ENCODE measurements around the gene TLE2.
A peak's percentile ranks its signal among the peaks of the same experiment; 100 is the strongest.

TLE2 gene

GRCh38 chr19:2949939-2950285 is 79.2 kb downstream of the TLE2 start:
- Histone ChIP-seq H4K20me1 (ENCODE audit: low read depth, low read length) (no peaks in the 10 kb centered on the region), H2AFZ (ENCODE audit: low read depth, low read length, severe bottlenecking) (peak overlapping the region; percentile 46), H3K4me2 (ENCODE audit: low read depth, low read length, poor library complexity, severe bottlenecking) (peak overlapping the region; percentile 64), H3K9me3 (ENCODE audit: insufficient read depth, low read length) (no peaks in the 10 kb centered on the region), H3K9me2 (replicated peaks; ENCODE audit: insufficient read depth, low read length) (no peaks in the 10 kb centered on the region), H3K27ac (ENCODE audit: low read depth, low read length) (peak overlapping the region; percentile 43), H3F3A (ENCODE audit: insufficient read depth) (0 out of 2 replicates have a peak, but pooled peaks cover 2% of the 10 kb centered on the region), H3K4me3 (ENCODE audit: insufficient read depth, low read length, poor library complexity, severe bottlenecking) (peak overlapping the region; percentile 73), H3K79me2 (ENCODE audit: insufficient read depth, low read length) (peaks cover 10% of the 10 kb centered on the region), H3K27me3 (ENCODE audit: low read length) (no peaks in the 10 kb centered on the region), H3K36me3 (ENCODE audit: low read length) (no peaks in the 10 kb centered on the region), H3K9ac (ENCODE audit: low read length) (peak overlapping the region; percentile 76)
- no peak for TF ChIP-seq EZH2phosphoT487 (conservative IDR thresholded peaks at IDR 0.05; ENCODE audit: low read length)
- no peak for TF ChIP-seq CTCF (IDR thresholded peaks at IDR 0.05; ENCODE audit: insufficient read depth, low read length, poor library complexity, severe bottlenecking)

Measured in SU-DHL-6 (cell line).